HCT116 (cell line): ENCODE results near the gene KIRREL3. TPM values are rescaled to one million over a fixed set of nuclear protein-coding genes. Genes with fewer than 3 reads are reported as not detected.

ENCODE experiments used
- ATAC-seq: fragments of 200-7000 bp; cut with Tn5 transposase; 2 replicates; pipeline ENCODE4 v1.9.1; 2020; ENCODE audit warnings: mild to moderate bottlenecking, moderate library complexity
- BruUV-seq: library from RNA; stranded (reverse); fragments of 400-500 nt; replicated peaks from 2 replicates; lab custom pipeline; 2021; lab: Mats Ljungman, UMichigan
- CTCF ChIA-PET: fragments of 300-600 bp; sonication (Branson Sonifier 250); formaldehyde crosslinking; loops from one replicate; lab custom pipeline; 2021; ENCODE audit warnings: antibody characterized with exemption; lab: Charles Lee
- POLR2A ChIA-PET: fragments of 300-600, 350-600 bp; sonication (Branson Sonifier 250); formaldehyde crosslinking; loops from one replicate; lab custom pipeline; 2021; ENCODE audit warnings: antibody characterized with exemption; lab: Charles Lee
- RAD21 ChIA-PET, 2 experiments: fragments of 300-600 bp; sonication (Branson Sonifier 250); formaldehyde crosslinking; loops; one replicate each; lab custom pipeline; 2023; ENCODE audit warnings: low total read pairs in 2 of 2; ENCODE audit not compliant: uncharacterized antibody in 2 of 2, unreplicated experiment in 2 of 2, low non-redundant PET in 1 of 2; lab: Charles Lee
- DNase-seq: peaks from one replicate; pipeline ENCODE4 v3.0.0-alpha.2; 2010; ENCODE audit warnings: low read depth, low spot score
- H2AFZ ChIP-seq: fragments of 200-600 bp; shearing (Covaris generic), sonication (generic); 2 replicates; pipeline ENCODE4 v1.6.1; 2017; ENCODE audit warnings: low read depth, mixed run types, mixed read lengths, antibody characterized with exemption, low read length; ENCODE audit not compliant: poor library complexity, severe bottlenecking
- H3K27ac ChIP-seq: 2 replicates; pipeline ENCODE4 v1.5.1; 2012; ENCODE audit warnings: low read depth, low read length
- H3K27me3 ChIP-seq: fragments of 200-600 bp; sonication (generic); 2 replicates; pipeline ENCODE4 v1.6.1; 2016; ENCODE audit warnings: mixed run types, low read length, mixed read lengths; ENCODE audit not compliant: insufficient read depth
- H3K36me3 ChIP-seq, 2 experiments: fragments of 200-500 bp in 1 of 2; fragments of 200-600 bp in 1 of 2; sonication (Bioruptor generic) in 1 of 2; sonication (generic) in 1 of 2; 2 replicates each; pipeline versions ENCODE4 v1.5.1 to v1.6.1; 2014 to 2016; ENCODE audit warnings: low read length in 2 of 2, inconsistent platforms in 1 of 2, mixed read lengths in 1 of 2, mixed run types in 1 of 2; ENCODE audit not compliant: insufficient read depth in 2 of 2, control insufficient read depth in 1 of 2
- H3K4me1 ChIP-seq, 2 experiments: fragments of 200-600 bp in 1 of 2; sonication (generic) in 1 of 2; 2 replicates each; pipeline versions ENCODE4 v1.5.1 to v1.6.1; 2012 to 2017; ENCODE audit warnings: low read length in 2 of 2, inconsistent platforms in 1 of 2, mild to moderate bottlenecking in 1 of 2, mixed read lengths in 1 of 2, mixed run types in 1 of 2, moderate library complexity in 1 of 2; ENCODE audit not compliant: insufficient read depth in 2 of 2, control insufficient read depth in 1 of 2
- H3K4me2 ChIP-seq: fragments of 200-600 bp; sonication (generic); 2 replicates; pipeline ENCODE4 v1.6.1; 2017; ENCODE audit warnings: mixed run types, low read length, mixed read lengths
- H3K4me3 ChIP-seq, 2 experiments: fragments of 200-600 bp in 1 of 2; sonication (generic) in 1 of 2; replicated peaks in 1 of 2; 2 replicates each; pipeline ENCODE4 v1.5.1; 2011 to 2016; ENCODE audit warnings: low read length in 2 of 2, control low read depth in 1 of 2, low read depth in 1 of 2, mild to moderate bottlenecking in 1 of 2, mixed read lengths in 1 of 2, mixed run types in 1 of 2
- H3K79me2 ChIP-seq: fragments of 200-600 bp; sonication (generic); 2 replicates; pipeline ENCODE4 v1.6.1; 2017; ENCODE audit warnings: mild to moderate bottlenecking, mixed run types, low read length, moderate library complexity, mixed read lengths; ENCODE audit not compliant: insufficient read depth
- H3K9ac ChIP-seq: fragments of 200-600 bp; sonication (generic); 2 replicates; pipeline ENCODE4 v1.6.1; 2016; ENCODE audit warnings: low read length, mixed read lengths
- H3K9me2 ChIP-seq: fragments of 200-600 bp; sonication (generic), shearing (Covaris generic); 2 replicates; pipeline ENCODE4 v1.6.1; 2017; ENCODE audit warnings: mixed run types, mild to moderate bottlenecking, moderate library complexity; ENCODE audit not compliant: insufficient read depth
- H3K9me3 ChIP-seq, 2 experiments: fragments of 200-500 bp in 1 of 2; fragments of 200-600 bp in 1 of 2; sonication (Bioruptor generic) in 1 of 2; sonication (generic) in 1 of 2; 2 replicates each; pipeline ENCODE4 v1.6.1; 2014 to 2017; ENCODE audit warnings: low read length in 2 of 2, mixed read lengths in 2 of 2, inconsistent platforms in 1 of 2, low read depth in 1 of 2, mild to moderate bottlenecking in 1 of 2, mixed run types in 1 of 2, moderate library complexity in 1 of 2; ENCODE audit not compliant: control insufficient read depth in 1 of 2, insufficient read depth in 1 of 2
- H4K20me1 ChIP-seq: fragments of 200-600 bp; sonication (generic), shearing (Covaris generic); 2 replicates; pipeline ENCODE4 v1.6.1; 2017; ENCODE audit warnings: mixed run types, mild to moderate bottlenecking, moderate library complexity; ENCODE audit not compliant: insufficient read depth
- CBX3 ChIP-seq: IDR thresholded peaks from 2 replicates; pipeline ENCODE4 v1.6.1; 2012; ENCODE audit warnings: low read depth
- EGR1 ChIP-seq: IDR thresholded peaks from 2 replicates; pipeline ENCODE4 v1.6.1; 2012; ENCODE audit warnings: low read depth
- EZH2 ChIP-seq: fragments of 200-600 bp; sonication (generic); IDR thresholded peaks from 2 replicates; pipeline ENCODE4 v1.6.1; 2017; ENCODE audit warnings: antibody characterized with exemption, mixed run types
- FOSL1 ChIP-seq: IDR thresholded peaks from 2 replicates; pipeline ENCODE4 v1.6.1; 2012; ENCODE audit warnings: low read depth
- JUND ChIP-seq: IDR thresholded peaks from 2 replicates; pipeline ENCODE4 v1.6.1; 2012
- MAX ChIP-seq: IDR thresholded peaks from 2 replicates; pipeline ENCODE4 v1.6.1; 2012
- POLR2A ChIP-seq: IDR thresholded peaks from 2 replicates; pipeline ENCODE4 v1.7.0; 2011; ENCODE audit warnings: borderline replicate concordance; ENCODE audit not compliant: insufficient read depth, insufficient read length; ENCODE audit errors: extremely low read depth
- SIN3A ChIP-seq: IDR thresholded peaks from 2 replicates; pipeline ENCODE4 v1.6.1; 2012; ENCODE audit warnings: low read depth
- SP1 ChIP-seq: IDR thresholded peaks from 2 replicates; pipeline ENCODE4 v1.6.1; 2012; ENCODE audit warnings: low read depth
- SRF ChIP-seq: IDR thresholded peaks from 2 replicates; pipeline ENCODE4 v1.6.1; 2012; ENCODE audit warnings: low read depth
- TCF7L2 ChIP-seq: IDR thresholded peaks from 2 replicates; pipeline ENCODE4 v1.7.0; 2011; ENCODE audit warnings: borderline replicate concordance, inconsistent platforms; ENCODE audit not compliant: insufficient read depth, insufficient read length; ENCODE audit errors: extremely low read depth
- ZNF274 ChIP-seq: fragments of 200-500 bp; sonication (Bioruptor generic); IDR thresholded peaks from 2 replicates; pipeline ENCODE4 v1.6.1; 2014; ENCODE audit warnings: mild to moderate bottlenecking, low read depth, low read length, inconsistent platforms
- intact Hi-C: fragments of 100-400 bp; cut with micrococcal nuclease; formaldehyde crosslinking; loops from 2 replicates; pipeline ENCODE4 v1.10.0; 2022
- total RNA-seq: library from RNA; stranded (reverse); gene quantifications from one replicate; pipeline ENCODE4 v1.2.1, GENCODE V29; 2021; ENCODE audit not compliant: unreplicated experiment
- TF ChIP-seq, protein P1 (sequence below): IDR thresholded peaks from 2 replicates; pipeline ENCODE4 v1.6.1; 2012; ENCODE audit warnings: low read depth

KIRREL3 gene
- total RNA-seq, 1 experiment from 2014 or later: not detected

DNA sequence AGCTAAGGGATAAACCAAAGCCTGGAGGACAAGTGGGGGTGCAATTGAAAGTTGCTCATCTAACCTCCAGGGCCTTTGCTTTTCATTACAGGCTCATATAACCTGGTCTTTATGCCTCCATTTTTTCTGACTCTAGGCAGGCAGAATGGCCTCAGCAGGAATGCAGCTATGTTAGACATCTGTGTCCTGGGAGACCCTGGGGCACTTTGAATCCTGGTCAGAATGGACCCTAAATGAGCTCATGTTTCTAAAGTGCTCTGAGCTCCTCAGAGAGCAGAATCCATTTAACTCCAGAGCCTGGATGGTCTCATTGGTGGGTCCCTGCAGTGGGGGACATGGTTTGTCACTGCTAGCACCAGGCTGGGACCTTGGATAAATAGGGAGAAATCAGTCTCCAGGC is 177.3 kb downstream of the KIRREL3 start:
- H3K9ac ChIP-seq: no peak overlapping the region
- RAD21 ChIA-PET: no interaction called here
- ATAC-seq: no peak

More for the DNA sequence above, 177.3 kb downstream of the KIRREL3 start:
- no peak overlapping the region for H2AFZ ChIP-seq
- no peaks in the 10 kb centered on the region for H3K9me2 ChIP-seq
- no peak overlapping the region for H3K27ac ChIP-seq
- ChIA-PET CTCF (no interaction called here), POLR2A (no interaction called here)
- H3K79me2 ChIP-seq: no peaks in the 10 kb centered on the region
- intact Hi-C loops: no loop called here
- H3K4me1 ChIP-seq: no peaks in the 10 kb centered on the region
- BruUV-seq: no TSS peak
- H4K20me1 ChIP-seq: no peaks in the 10 kb centered on the region
- TF ChIP-seq FOSL1: no peak
- no peak for TF ChIP-seq SP1
- TF ChIP-seq SRF: no peak
- no peak for TF ChIP-seq MAX
- TF ChIP-seq ZNF274: no peak
- no peak for TF ChIP-seq CBX3
- no peak for TF ChIP-seq SIN3A
- no peak for TF ChIP-seq JUND
- TF ChIP-seq EGR1: no peak
- no peak for TF ChIP-seq POLR2A
- no peak for TF ChIP-seq EZH2
- TF ChIP-seq, protein P1, sequence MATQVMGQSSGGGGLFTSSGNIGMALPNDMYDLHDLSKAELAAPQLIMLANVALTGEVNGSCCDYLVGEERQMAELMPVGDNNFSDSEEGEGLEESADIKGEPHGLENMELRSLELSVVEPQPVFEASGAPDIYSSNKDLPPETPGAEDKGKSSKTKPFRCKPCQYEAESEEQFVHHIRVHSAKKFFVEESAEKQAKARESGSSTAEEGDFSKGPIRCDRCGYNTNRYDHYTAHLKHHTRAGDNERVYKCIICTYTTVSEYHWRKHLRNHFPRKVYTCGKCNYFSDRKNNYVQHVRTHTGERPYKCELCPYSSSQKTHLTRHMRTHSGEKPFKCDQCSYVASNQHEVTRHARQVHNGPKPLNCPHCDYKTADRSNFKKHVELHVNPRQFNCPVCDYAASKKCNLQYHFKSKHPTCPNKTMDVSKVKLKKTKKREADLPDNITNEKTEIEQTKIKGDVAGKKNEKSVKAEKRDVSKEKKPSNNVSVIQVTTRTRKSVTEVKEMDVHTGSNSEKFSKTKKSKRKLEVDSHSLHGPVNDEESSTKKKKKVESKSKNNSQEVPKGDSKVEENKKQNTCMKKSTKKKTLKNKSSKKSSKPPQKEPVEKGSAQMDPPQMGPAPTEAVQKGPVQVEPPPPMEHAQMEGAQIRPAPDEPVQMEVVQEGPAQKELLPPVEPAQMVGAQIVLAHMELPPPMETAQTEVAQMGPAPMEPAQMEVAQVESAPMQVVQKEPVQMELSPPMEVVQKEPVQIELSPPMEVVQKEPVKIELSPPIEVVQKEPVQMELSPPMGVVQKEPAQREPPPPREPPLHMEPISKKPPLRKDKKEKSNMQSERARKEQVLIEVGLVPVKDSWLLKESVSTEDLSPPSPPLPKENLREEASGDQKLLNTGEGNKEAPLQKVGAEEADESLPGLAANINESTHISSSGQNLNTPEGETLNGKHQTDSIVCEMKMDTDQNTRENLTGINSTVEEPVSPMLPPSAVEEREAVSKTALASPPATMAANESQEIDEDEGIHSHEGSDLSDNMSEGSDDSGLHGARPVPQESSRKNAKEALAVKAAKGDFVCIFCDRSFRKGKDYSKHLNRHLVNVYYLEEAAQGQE: no peak
- no peak for TF ChIP-seq TCF7L2
- H3K4me3 ChIP-seq: no peak overlapping the region
- H3K4me2 ChIP-seq: no peak overlapping the region
- H3K36me3 ChIP-seq: no peaks in the 10 kb centered on the region
- H3K9me3 ChIP-seq: no peaks in the 10 kb centered on the region
- peaks cover 10% of the 10 kb centered on the region; the same call in 1 of the 2 replicates for H3K27me3 ChIP-seq
- no peak for DNase-seq
